Measurements from ENCODE around the gene ATF7.
"Not testable (repeated sequence)": the region's sequence is repeated elsewhere in the genome, so short reads cannot be mapped to it uniquely, and the experiment has no call there.

ATF7 gene

GRCh38 chr12:53593707-53594106, 32.5 kb downstream of the ATF7 start:
- DNase-seq: no peak

- no peak for DNase-seq
Measured at GRCh38 chr12:53593031-53593430, 33.2 kb downstream of the ATF7 start.

- no peak for DNase-seq
Measured at GRCh38 chr12:53592426-53592825, 33.8 kb downstream of the ATF7 start.

DNA sequence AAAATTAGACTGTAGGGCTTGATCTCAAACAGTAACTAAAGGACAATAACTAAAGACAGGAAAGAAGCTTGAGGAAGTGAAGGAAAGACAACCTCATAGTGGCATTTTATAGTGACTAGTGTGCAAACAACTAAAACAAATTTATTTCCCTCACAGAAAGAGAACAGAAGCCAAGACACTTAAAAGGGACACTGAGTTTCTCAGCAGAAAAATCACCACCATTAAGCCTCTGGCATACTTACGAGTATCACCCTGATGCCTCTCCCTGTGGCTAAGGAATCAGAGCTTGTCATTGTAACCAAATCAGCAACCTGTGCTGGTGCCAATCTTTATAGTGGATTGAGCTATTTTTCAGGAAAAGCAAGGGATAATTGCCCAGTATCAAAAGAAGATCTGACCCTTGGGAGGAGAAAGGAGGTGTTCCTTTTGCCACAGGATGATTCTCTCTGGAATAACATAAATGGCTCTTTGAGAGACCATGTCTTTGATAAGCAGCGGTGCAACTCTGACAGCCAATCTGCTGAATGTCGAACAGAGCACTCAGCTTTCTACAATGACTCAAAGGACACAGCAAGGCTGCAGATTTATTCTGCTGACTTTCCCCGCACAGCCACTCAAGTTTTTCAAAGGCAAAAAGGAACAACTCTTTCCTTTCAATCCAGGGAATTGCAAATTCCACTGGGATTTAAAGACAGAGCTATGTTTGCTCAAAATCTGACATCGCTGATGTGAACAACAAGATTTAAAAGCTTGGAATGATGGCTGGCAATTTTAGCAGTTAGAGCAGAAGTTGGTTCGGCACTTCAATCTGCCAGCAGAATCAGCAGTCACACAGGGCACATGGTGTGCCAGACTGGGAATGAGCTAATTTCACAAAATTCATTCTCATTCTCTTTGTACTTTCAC, 34.6 kb downstream of the ATF7 start:
- no peak for DNase-seq

DNA sequence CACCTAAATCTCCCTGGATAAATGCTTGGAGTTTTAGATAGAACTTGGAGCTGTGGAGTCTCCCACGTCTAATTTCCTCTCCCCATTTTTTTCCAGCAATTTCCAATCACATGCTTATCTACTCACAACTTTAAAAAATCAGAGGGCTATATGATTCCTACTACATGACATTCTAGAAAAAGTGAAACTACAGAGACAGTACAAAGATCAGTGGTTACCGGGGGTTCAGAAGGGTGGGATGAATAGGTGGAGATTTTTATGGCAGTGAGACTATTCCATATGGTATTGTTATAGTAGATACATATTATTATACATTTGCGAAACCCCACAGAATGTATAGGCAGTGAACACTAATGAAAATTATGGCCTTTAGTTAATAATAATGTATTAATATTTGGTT, 35.5 kb downstream of the ATF7 start:
- no peak for DNase-seq

- DNase-seq: no peak
Measured at GRCh38 chr12:53589915-53590314, 36.3 kb downstream of the ATF7 start.

DNA sequence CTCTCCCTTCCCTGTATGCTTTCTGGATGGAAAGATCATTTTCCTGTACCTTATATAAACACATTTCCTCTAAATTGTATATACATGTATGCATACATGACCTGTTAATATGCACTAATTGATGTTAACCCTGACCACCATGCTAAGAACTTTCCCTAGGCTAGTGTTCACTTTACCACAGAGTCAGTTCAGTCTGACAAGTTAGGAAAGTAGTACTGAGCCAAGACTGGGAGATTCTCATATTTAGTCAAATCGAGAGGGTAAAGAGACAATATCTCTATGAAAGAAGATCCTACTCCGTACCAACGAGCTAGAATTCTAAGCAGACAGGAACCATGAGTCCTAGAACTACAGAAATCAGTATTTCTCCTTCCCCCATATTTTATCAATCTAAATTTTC, 36.8 kb downstream of the ATF7 start:
- no peak for DNase-seq

- no peak for DNase-seq
Measured at GRCh38 chr12:53588123-53588522, 38.1 kb downstream of the ATF7 start.

DNA sequence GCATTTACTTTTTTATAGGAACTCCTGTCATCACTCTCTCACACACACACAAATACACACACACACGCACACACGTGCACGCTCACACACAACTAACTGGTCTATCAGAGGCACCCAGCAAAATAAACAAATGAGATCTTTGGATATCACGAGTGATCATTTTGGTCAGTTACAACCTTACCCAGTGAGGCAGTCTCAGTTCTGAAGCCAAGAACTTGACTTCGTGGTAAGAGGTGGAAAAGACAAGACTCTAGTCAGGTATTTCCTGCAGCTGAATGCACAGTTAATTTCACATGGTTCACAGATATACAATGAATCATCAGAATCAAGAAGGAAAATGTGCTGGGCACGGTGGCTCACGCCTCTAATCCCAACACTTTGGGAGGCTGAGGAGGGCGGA, 39.4 kb downstream of the ATF7 start:
- no peak for DNase-seq

GRCh38 chr12:53585448-53586125, 40.6 kb downstream of the ATF7 start:
- no peak for DNase-seq

- DNase-seq: no peak
Measured at GRCh38 chr12:53579545-53579955, 46.6 kb downstream of the ATF7 start.

- no peak for DNase-seq
Measured at GRCh38 chr12:53578783-53579182, 47.4 kb downstream of the ATF7 start.

DNA sequence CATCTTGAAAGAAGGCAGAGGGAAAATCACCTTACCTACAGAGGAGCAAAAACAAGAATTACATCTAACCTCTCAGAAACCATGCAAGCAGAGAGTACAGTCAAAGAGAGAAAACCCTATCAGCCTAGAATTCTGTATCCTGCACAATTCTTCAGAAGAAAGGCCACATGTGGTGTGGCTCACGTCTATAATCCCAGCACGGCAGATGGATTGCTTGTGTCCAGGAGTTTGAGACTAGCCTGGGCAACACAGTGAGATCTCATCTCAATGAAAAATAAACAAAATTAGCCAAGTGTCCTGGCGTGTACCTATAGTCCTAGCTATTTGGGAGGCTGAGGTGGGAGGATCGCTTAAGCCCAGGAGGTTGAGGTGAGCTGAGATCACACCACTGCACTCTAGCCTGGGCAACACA, 48.2 kb downstream of the ATF7 start:
- no peak for DNase-seq

GRCh38 chr12:53575502-53576249, 50.5 kb downstream of the ATF7 start:
- no peak for DNase-seq

GRCh38 chr12:53572134-53572758, 53.9 kb downstream of the ATF7 start:
- no peak for DNase-seq

- DNase-seq: no peak
Measured at GRCh38 chr12:53571295-53571694, 54.9 kb downstream of the ATF7 start.

GRCh38 chr12:53568809-53569557, 57.2 kb downstream of the ATF7 start:
- DNase-seq: no peak

DNA sequence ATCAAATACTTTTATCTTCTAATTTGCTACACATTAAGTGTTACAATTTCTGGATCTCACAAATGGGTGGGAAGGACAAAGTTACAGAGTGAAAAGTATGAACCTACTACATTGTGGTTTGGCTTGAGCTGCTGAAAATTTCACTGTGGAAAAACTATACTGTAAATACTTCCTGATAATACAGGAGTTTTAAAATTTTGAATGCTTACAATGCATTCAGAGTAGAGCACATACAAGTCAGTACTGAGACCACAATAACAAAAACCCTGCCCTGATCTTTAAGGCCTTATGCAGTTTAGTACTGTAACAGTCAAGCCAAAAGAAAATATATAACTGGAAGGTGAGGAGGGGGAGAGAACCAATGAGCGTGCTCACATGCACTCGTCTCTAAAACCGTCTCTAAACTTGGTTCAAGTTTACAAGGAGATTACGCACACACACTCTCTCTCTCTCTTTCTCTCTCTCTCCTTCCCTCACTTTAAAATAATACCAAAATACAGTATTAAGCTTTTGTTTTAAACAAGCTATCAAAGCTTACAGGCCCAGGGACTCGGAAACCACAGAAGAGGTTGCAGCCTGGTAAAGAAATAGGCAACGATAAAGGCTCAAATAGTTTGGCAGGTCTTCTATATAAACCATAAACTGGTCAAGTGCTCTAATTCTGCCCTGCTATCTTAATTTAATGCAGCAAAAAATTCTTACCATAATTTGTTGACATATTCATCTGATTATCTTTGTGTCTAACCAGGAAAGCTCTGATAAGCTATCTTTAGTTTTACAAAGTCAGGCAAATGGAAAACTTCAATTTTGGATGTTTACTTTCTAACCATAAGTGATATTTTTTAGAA, 58.0 kb downstream of the ATF7 start:
- no peak for DNase-seq

DNA sequence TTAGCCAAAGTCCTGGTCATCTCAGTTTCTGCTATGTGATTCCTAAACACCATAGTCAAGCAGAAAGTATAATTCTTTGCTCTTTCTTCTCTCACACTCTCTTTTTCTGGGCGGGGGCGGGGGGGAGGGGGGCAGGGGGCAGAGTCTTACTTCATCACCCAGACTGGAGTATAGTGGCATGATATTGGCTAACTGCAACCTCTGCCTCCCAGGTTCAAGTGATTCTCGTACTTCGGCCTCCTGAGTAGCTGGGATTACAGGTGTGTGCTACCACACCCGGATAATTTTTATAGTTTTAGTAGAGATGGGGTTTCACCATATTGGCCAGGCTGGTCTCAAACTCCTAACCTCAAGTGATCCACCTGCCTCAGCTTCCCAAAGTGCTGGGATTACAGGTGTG, 60.8 kb downstream of the ATF7 start:
- DNase-seq: not testable (repeated sequence)

GRCh38 chr12:53564941-53565340, 61.2 kb downstream of the ATF7 start:
- no peak for DNase-seq

GRCh38 chr12:53564278-53564677, 61.9 kb downstream of the ATF7 start:
- DNase-seq: no peak

All from activated CD4-positive, alpha-beta T cell treated with anti-CD3 and anti-CD28 coated beads for 1 hour (primary cell).